ENCODE measurements around the gene PRR18. TPM values are rescaled to one million over a fixed set of nuclear protein-coding genes. Genes with fewer than 3 reads are reported as not detected.

The PRR18 gene
- total and polyA plus RNA-seq, 2 of the 8 experiments (the other 6 are each of a cell fraction or from before 2014, with no cell fraction given) = 0.08 to 0.19 TPM

DNA sequence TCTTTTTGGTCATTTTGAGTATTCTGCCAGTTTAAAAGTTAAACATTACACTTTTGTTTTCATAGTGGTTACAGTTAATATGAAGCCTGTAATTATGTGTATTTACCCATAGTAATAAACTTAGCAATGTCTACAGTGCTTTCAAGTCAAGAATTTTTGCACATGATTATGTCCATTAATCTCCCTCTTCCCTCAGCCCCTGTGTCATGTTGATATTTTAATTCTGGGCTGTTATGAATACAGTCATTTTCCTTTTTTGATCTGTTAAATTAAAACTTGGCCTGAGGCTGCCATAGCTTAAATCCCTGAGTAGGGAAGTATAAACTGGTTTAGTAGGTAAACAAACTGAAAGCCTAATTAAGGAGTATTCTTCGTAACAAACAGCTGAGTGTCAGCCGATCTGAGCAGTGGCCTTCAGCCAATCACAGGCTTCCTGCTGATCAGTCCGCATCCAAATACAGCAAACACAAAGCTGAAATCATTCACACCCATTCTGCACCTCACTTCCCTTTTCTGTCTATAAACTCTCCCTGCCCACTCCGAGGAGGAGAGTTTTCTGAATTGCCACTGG lies 43.6 kb upstream of the PRR18 start:
- no peaks in the 10 kb centered on the region for H4K20me1 ChIP-seq (replicated peaks in 1 of 2; ENCODE audit: control insufficient read depth in 1 of 2, insufficient read depth in 2 of 2, low read length in 2 of 2)
- H3K4ac ChIP-seq (replicated peaks; ENCODE audit: insufficient read length, low read depth, low read length) = no peak overlapping the region
- H3K79me2 ChIP-seq (ENCODE audit: control insufficient read depth in 1 of 2, insufficient read depth in 2 of 2, low read length in 2 of 2) = no peaks in the 10 kb centered on the region
- no peak overlapping the region for H2AK5ac ChIP-seq (ENCODE audit: low read depth, low read length)
- H3K36me3 ChIP-seq (ENCODE audit: control insufficient read depth in 2 of 4, insufficient read depth in 4 of 4, low read length in 3 of 4) = no peaks in the 10 kb centered on the region
- peak; percentile 82 for FAIRE-seq
- 0 out of 7 replicates have a peak, but pooled peaks cover 0 to 2% (median 0%) of the 10 kb centered on the region in 4 experiments for H3K27me3 ChIP-seq (replicated peaks in 1 of 4; ENCODE audit: control insufficient read depth in 3 of 4, extremely low read depth in 1 of 4, insufficient read depth in 3 of 4, low read length in 3 of 4)
- no peak overlapping the region for H4K8ac ChIP-seq (ENCODE audit: extremely low read depth, insufficient read depth, low read length)
- no peak overlapping the region for H3K27ac ChIP-seq (ENCODE audit: low read depth, low read length)
- no peak overlapping the region for H2BK20ac ChIP-seq (ENCODE audit: low read length)
- H3K14ac ChIP-seq (ENCODE audit: insufficient read length) = no peak overlapping the region
- no peak overlapping the region for H3K56ac ChIP-seq (replicated peaks; ENCODE audit: insufficient read length, low read depth, low read length)
- H2BK12ac ChIP-seq (ENCODE audit: low read depth, low read length) = no peak overlapping the region
- H2BK120ac ChIP-seq (replicated peaks; ENCODE audit: low read depth, low read length) = no peak overlapping the region
- POLR2A ChIA-PET (ENCODE audit: partially characterized antibody) = interaction anchor here (0.8 to 1.0 kb wide), 2 partner anchors 14 to 25 kb away, joined by 3 read pairs; no protein-coding TSS in a partner anchor
- no peak overlapping the region for H3K18ac ChIP-seq (ENCODE audit: extremely low read depth, low read length)
- H3K4me1 ChIP-seq (replicated peaks in 1 of 4; ENCODE audit: control insufficient read depth in 3 of 4, insufficient read depth in 4 of 4, low read length in 3 of 4) = peaks cover 0 to 4% (median 3%) of the 10 kb centered on the region in 4 experiments; a peak in 4 of 7 replicates
- no peak overlapping the region for H4K91ac ChIP-seq (replicated peaks; ENCODE audit: insufficient read length, low read length)
- H3K9ac ChIP-seq (replicated peaks in 1 of 4; ENCODE audit: extremely low read depth in 1 of 4, low read depth in 3 of 4, low read length in 3 of 4) = peak overlapping the region in 1 of 4 experiments; percentile 48; a peak in 1 of 7 replicates
- no peak overlapping the region for H2BK5ac ChIP-seq (ENCODE audit: low read depth, low read length)
- CTCF ChIA-PET (ENCODE audit: partially characterized antibody) = interaction anchor here (0.8 kb wide), 1 partner anchor 41 kb away, joined by 3 read pairs; no protein-coding TSS in a partner anchor
- H4K5ac ChIP-seq (ENCODE audit: insufficient read length, low read depth, low read length) = no peak overlapping the region
- H2AFZ ChIP-seq (ENCODE audit: low read length) = no peak overlapping the region
- TF ChIP-seq SIN3A (conservative IDR thresholded peaks at IDR 0.05 in 1 of 2, IDR thresholded peaks at IDR 0.05 in 1 of 2; ENCODE audit: low read depth in 1 of 2, low read length in 2 of 2) (0 out of 4 replicates have a peak, but pooled peaks have one; percentile 35 to 37), EP300 (IDR thresholded peaks at IDR 0.05; ENCODE audit: borderline replicate concordance in 1 of 2, low read depth in 2 of 2, low read length in 2 of 2) (no peak)
- peaks cover 2% of the 10 kb centered on the region; the same call in 1 of the 2 replicates for H3K23me2 ChIP-seq (ENCODE audit: low read depth, low read length)
- H3K4me2 ChIP-seq (ENCODE audit: insufficient read depth in 1 of 2, low read depth in 2 of 2, low read length in 2 of 2) = 0 out of 4 replicates have a peak overlapping the region, but pooled peaks of 1 of the 2 experiments have one; percentile 5
- H3K4me3 ChIP-seq (ENCODE audit: extremely low read depth in 1 of 4, insufficient read depth in 2 of 4, low read depth in 3 of 4, low read length in 4 of 4) = no peak overlapping the region
- H3K79me1 ChIP-seq (ENCODE audit: low read depth, low read length) = no peaks in the 10 kb centered on the region
- no peak for DNase-seq (ENCODE audit: low read depth in 1 of 2, low spot score in 2 of 2)
- no peaks in the 10 kb centered on the region for H3K9me3 ChIP-seq (ENCODE audit: insufficient read depth in 2 of 2, low read depth in 1 of 2, low read length in 1 of 2)
- no peak overlapping the region for H2BK15ac ChIP-seq (ENCODE audit: low read length)
- no peak overlapping the region for H3K23ac ChIP-seq (ENCODE audit: insufficient read length)
- 47% methylated on average over 4 of the region's 4 CpGs; no CpG with 5 or more reads in 1 of the 2 experiments for whole genome bisulfite sequencing, 2 experiments (ENCODE audit: extremely low coverage in 1 of 2, insufficient coverage in 1 of 2, insufficient read length in 1 of 2, insufficient replicate concordance in 2 of 2, low coverage in 1 of 2, low lambda C conversion rate in 2 of 2, missing lambda C conversion rate in 1 of 2)

Measured in H1 (cell line).